ENCODE measurements around the gene SRD5A3. TPM values are rescaled to one million over a fixed set of nuclear protein-coding genes. Genes with fewer than 3 reads are reported as not detected.

The SRD5A3 gene
- total RNA-seq, 1 donor = 13.0 TPM

DNA sequence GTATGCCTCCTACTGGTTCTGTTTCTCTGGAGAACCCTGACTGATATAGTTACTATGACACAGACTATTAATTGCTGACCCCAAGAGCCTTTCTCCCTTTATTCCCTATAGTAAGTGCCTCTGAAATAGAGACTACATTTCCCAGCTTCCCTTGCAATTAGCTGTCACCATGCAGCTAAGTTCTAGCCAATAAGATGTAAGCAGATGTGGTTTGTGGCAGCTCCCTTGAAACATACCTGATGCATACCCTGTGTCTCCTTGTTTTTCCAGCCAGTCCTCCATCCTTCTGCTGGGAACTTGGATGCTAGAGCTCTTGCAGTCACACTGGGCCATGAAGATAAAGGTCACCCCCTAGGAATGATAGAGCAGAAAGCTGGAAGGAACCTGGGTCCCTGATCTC lies 40.0 kb downstream of the SRD5A3 start:
- Histone ChIP-seq H3K27me3 (ENCODE audit: insufficient read depth, low read length) (no peaks in the 10 kb centered on the region), H3K36me3 (ENCODE audit: insufficient read depth, low read length) (no peaks in the 10 kb centered on the region), H3K79me2 (ENCODE audit: insufficient read depth, low read length) (no peaks in the 10 kb centered on the region), H3K9me3 (ENCODE audit: low read depth, low read length) (no peaks in the 10 kb centered on the region), H3K4me1 (ENCODE audit: insufficient read depth, low read length) (peaks cover 4% of the 10 kb centered on the region), H3K4me2 (ENCODE audit: insufficient read depth, low read length) (no peak overlapping the region), H3K4me3 (ENCODE audit: insufficient read depth, low read length) (no peak overlapping the region), H3K27ac (ENCODE audit: low read depth, low read length) (no peak overlapping the region), H2AFZ (ENCODE audit: low read length) (no peak overlapping the region), H4K20me1 (ENCODE audit: insufficient read depth, low read length) (no peaks in the 10 kb centered on the region)
- no peak for DNase-seq (ENCODE audit: insufficient read length, low spot score, missing footprints)
- TF ChIP-seq, protein P1, sequence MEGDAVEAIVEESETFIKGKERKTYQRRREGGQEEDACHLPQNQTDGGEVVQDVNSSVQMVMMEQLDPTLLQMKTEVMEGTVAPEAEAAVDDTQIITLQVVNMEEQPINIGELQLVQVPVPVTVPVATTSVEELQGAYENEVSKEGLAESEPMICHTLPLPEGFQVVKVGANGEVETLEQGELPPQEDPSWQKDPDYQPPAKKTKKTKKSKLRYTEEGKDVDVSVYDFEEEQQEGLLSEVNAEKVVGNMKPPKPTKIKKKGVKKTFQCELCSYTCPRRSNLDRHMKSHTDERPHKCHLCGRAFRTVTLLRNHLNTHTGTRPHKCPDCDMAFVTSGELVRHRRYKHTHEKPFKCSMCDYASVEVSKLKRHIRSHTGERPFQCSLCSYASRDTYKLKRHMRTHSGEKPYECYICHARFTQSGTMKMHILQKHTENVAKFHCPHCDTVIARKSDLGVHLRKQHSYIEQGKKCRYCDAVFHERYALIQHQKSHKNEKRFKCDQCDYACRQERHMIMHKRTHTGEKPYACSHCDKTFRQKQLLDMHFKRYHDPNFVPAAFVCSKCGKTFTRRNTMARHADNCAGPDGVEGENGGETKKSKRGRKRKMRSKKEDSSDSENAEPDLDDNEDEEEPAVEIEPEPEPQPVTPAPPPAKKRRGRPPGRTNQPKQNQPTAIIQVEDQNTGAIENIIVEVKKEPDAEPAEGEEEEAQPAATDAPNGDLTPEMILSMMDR (IDR thresholded peaks at IDR 0.05; ENCODE audit: extremely low read depth, low read depth, low read length) = no peak

DNA sequence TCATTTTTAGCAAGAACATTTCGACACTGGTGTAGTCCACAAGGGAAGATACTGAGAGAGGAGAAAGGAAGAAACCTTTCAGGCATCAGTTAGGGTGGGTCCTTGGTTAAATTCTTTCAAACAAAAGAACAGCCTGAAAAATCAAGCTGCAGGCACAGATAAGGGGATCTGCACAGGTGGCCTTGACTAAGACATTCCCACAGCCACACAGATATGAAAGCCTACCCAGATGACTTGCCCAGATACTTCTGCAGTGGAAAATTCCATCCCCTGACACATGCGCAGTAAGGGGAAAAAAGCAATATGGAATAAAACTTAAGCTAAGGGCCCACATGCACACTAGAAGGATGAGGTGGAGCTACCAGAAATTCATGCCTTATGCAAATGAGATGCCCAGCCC lies 40.8 kb downstream of the SRD5A3 start:
- Histone ChIP-seq H3K4me2 (ENCODE audit: insufficient read depth, low read length) (no peak overlapping the region), H4K20me1 (ENCODE audit: insufficient read depth, low read length) (no peaks in the 10 kb centered on the region), H3K79me2 (ENCODE audit: insufficient read depth, low read length) (no peaks in the 10 kb centered on the region), H3K27ac (ENCODE audit: low read depth, low read length) (no peak overlapping the region), H3K4me1 (ENCODE audit: insufficient read depth, low read length) (peaks cover 4% of the 10 kb centered on the region), H3K4me3 (ENCODE audit: insufficient read depth, low read length) (no peak overlapping the region), H3K9me3 (ENCODE audit: low read depth, low read length) (no peaks in the 10 kb centered on the region), H2AFZ (ENCODE audit: low read length) (no peak overlapping the region), H3K27me3 (ENCODE audit: insufficient read depth, low read length) (no peaks in the 10 kb centered on the region), H3K36me3 (ENCODE audit: insufficient read depth, low read length) (no peaks in the 10 kb centered on the region)
- TF ChIP-seq, protein P1 (IDR thresholded peaks at IDR 0.05; ENCODE audit: extremely low read depth, low read depth, low read length) = no peak
- DNase-seq (ENCODE audit: insufficient read length, low spot score, missing footprints) = no peak

DNA sequence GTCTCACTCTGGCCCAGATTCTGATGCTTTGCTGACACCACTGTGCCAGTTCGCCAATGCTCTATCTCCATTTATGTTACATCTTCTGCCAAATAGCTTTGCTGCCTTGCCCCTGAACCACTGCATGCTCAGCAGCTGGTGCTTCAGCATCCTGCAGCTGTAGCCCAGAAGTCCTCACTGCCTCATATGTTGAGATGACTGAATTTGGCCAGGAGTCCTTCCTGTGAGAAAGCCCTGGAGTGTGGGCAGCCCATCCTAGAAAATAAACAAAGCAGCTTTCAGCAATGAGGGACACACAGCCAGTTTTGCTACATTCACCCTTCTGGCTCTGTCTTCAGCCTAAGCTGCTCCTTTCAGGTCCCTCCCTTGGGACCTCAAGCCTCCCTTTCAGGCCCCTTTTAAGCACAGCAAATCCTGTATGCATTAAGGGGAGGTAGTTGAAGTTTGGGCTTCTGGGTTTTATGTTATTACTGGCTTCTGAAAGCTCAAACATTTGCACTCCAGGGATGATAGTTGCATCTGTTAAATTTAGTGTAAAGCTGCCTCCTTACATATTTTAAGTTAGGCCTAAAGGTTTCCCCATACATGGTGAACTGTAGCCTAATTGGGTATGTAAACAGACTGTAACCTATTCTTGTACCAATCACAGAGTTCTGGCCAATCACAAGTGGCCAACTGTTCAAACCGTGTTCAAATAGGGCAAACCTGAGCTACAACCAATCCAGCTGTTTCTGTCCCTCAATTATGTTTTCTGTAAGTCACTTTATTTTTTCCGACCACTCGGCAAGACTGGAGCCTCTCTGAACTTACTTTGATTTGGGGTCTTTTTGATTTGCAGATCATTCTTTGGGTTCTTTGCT lies 47.6 kb downstream of the SRD5A3 start:
- peak overlapping the region; percentile 52 for H2AFZ ChIP-seq (ENCODE audit: low read length)
- peaks cover 23% of the 10 kb centered on the region for H4K20me1 ChIP-seq (ENCODE audit: insufficient read depth, low read length)
- H3K36me3 ChIP-seq (ENCODE audit: insufficient read depth, low read length) = peaks cover 10% of the 10 kb centered on the region
- TF ChIP-seq, protein P1 (IDR thresholded peaks at IDR 0.05; ENCODE audit: extremely low read depth, low read depth, low read length) = no peak
- no peak overlapping the region for H3K4me2 ChIP-seq (ENCODE audit: insufficient read depth, low read length)
- no peaks in the 10 kb centered on the region for H3K9me3 ChIP-seq (ENCODE audit: low read depth, low read length)
- H3K27me3 ChIP-seq (ENCODE audit: insufficient read depth, low read length) = no peaks in the 10 kb centered on the region
- H3K4me1 ChIP-seq (ENCODE audit: insufficient read depth, low read length) = peaks cover 11% of the 10 kb centered on the region
- DNase-seq (ENCODE audit: insufficient read length, low spot score, missing footprints) = peak; percentile 88
- H3K4me3 ChIP-seq (ENCODE audit: insufficient read depth, low read length) = no peak overlapping the region
- peak overlapping the region; percentile 34 for H3K27ac ChIP-seq (ENCODE audit: low read depth, low read length)
- peaks cover 29% of the 10 kb centered on the region for H3K79me2 ChIP-seq (ENCODE audit: insufficient read depth, low read length)

DNA sequence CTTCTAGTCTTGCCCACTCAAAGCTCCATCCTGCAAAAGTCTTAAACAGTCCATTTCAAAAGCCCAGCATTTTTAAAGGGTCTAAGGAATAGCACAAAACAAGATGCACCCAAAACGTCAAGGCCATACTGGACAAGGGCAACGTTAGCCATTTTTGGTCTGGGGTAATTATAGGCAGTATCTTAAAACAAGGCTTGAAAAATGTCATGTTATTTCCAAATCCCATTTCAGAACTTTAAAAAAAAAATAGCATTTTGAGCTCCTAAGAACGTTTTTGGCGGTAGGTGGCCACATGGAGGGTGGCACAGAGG lies 49.1 kb downstream of the SRD5A3 start:
- H3K79me2 ChIP-seq (ENCODE audit: insufficient read depth, low read length) = peaks cover 41% of the 10 kb centered on the region
- peak overlapping the region; percentile 86 for H2AFZ ChIP-seq (ENCODE audit: low read length)
- peaks cover 18% of the 10 kb centered on the region for H3K36me3 ChIP-seq (ENCODE audit: insufficient read depth, low read length)
- H3K4me2 ChIP-seq (ENCODE audit: insufficient read depth, low read length) = peak overlapping the region; percentile 96
- peaks cover 36% of the 10 kb centered on the region for H4K20me1 ChIP-seq (ENCODE audit: insufficient read depth, low read length)
- peak overlapping the region; percentile 81 for H3K4me3 ChIP-seq (ENCODE audit: insufficient read depth, low read length)
- H3K4me1 ChIP-seq (ENCODE audit: insufficient read depth, low read length) = peaks cover 19% of the 10 kb centered on the region
- no peaks in the 10 kb centered on the region for H3K9me3 ChIP-seq (ENCODE audit: low read depth, low read length)
- no peaks in the 10 kb centered on the region for H3K27me3 ChIP-seq (ENCODE audit: insufficient read depth, low read length)
- H3K27ac ChIP-seq (ENCODE audit: low read depth, low read length) = peak overlapping the region; percentile 92
- TF ChIP-seq, protein P1 (IDR thresholded peaks at IDR 0.05; ENCODE audit: extremely low read depth, low read depth, low read length) = no peak
- no peak for DNase-seq (ENCODE audit: insufficient read length, low spot score, missing footprints)

Data from osteoblast (primary cell).